ENCODE measurements around the gene USP20. TPM values are rescaled to one million over a fixed set of nuclear protein-coding genes. Genes with fewer than 3 reads are reported as not detected.

The USP20 gene
- polyA plus RNA-seq, 1 of the 3 experiments (the other 2 are of a cell fraction): 22.5 TPM

GRCh38 chr9:129853614-129854013, 18.4 kb downstream of the USP20 start:
- CTCF ChIA-PET: interaction anchor here (1.4 kb wide), 1 partner anchor 13 kb away, joined by 4 read pairs; no protein-coding TSS in a partner anchor
- POLR2A ChIA-PET: interaction anchor here (0.6 kb wide), 1 partner anchor 920 kb away, joined by 3 read pairs; no protein-coding TSS in a partner anchor
- 78% methylated on average over 2 of the region's 3 CpGs for whole genome bisulfite sequencing (ENCODE audit: low lambda C conversion rate)

More at GRCh38 chr9:129853614-129854013, 18.4 kb downstream of the USP20 start:
- Histone ChIP-seq H3F3A (replicated peaks; ENCODE audit: insufficient read depth) (peaks cover 3% of the 10 kb centered on the region), H2AFZ (ENCODE audit: low read depth) (no peak overlapping the region), H3K9me2 (no peaks in the 10 kb centered on the region), H3K4me1 (ENCODE audit: control insufficient read depth in 1 of 2, insufficient read depth in 2 of 2, low read depth in 1 of 2, low read length in 1 of 2) (peaks cover 0 to 38% of the 10 kb centered on the region in 2 experiments; a peak in 2 of 4 replicates), H3K4me3 (ENCODE audit: low read depth in 2 of 2, low read length in 1 of 2) (no peak overlapping the region), H3K79me2 (ENCODE audit: insufficient read depth) (no peaks in the 10 kb centered on the region), H3K27ac (ENCODE audit: low read depth in 2 of 2, low read length in 1 of 2) (peak overlapping the region in 1 of 2 experiments; percentile 96; a peak in 2 of 4 replicates), H4K20me1 (ENCODE audit: insufficient read depth) (no peaks in the 10 kb centered on the region), H3K9me3 (no peaks in the 10 kb centered on the region), H3K27me3 (ENCODE audit: insufficient read depth) (no peaks in the 10 kb centered on the region), H3K36me3 (replicated peaks in 1 of 2; ENCODE audit: control insufficient read depth in 1 of 2, insufficient read depth in 2 of 2, low read length in 1 of 2) (peaks cover 10 to 63% of the 10 kb centered on the region in 2 experiments), H3K9ac (no peak overlapping the region), H3K4me2 (no peak overlapping the region)
- no peak for TF ChIP-seq GATA2 (CRISPR knock-in tag; IDR thresholded peaks at IDR 0.05)
- no peak for TF ChIP-seq TEAD4 (IDR thresholded peaks at IDR 0.05; ENCODE audit: borderline replicate concordance, insufficient read depth)
- TF ChIP-seq CTCF (IDR thresholded peaks at IDR 0.05): no peak
- TF ChIP-seq NFIC (IDR thresholded peaks at IDR 0.05; ENCODE audit: borderline replicate concordance): no peak
- TF ChIP-seq SMC3 (IDR thresholded peaks at IDR 0.05; ENCODE audit: low read depth, low read length): no peak
- TF ChIP-seq REST (IDR thresholded peaks at IDR 0.05; ENCODE audit: low read depth, low read length): no peak
- no peak for TF ChIP-seq GABPA (IDR thresholded peaks at IDR 0.05; ENCODE audit: low read depth)
- no peak for TF ChIP-seq FOXJ3 (CRISPR knock-in tag; IDR thresholded peaks at IDR 0.05)
- TF ChIP-seq RXRA (IDR thresholded peaks at IDR 0.05; ENCODE audit: borderline replicate concordance, low read depth): no peak
- TF ChIP-seq RAD21 (IDR thresholded peaks at IDR 0.05; ENCODE audit: low read length): no peak
- TF ChIP-seq MXI1 (IDR thresholded peaks at IDR 0.05; ENCODE audit: low read depth, low read length): no peak
- no peak for TF ChIP-seq FOXM1 (IDR thresholded peaks at IDR 0.05; ENCODE audit: low read depth)
- TF ChIP-seq SIN3A (IDR thresholded peaks at IDR 0.05; ENCODE audit: borderline replicate concordance, low read depth, low read length): no peak
- no peak for DNase-seq
